ENCODE measurements around the gene VCAN.
A peak's percentile ranks its signal among the peaks of the same experiment; 100 is the strongest.

Gene VCAN

GRCh38 chr5:83570916-83571315 lies 99.4 kb downstream of the VCAN start:
- no peak for DNase-seq

- DNase-seq = no peak
Observed at GRCh38 chr5:83572271-83572670, 100.7 kb downstream of the VCAN start.

GRCh38 chr5:83576341-83576740 lies 104.8 kb downstream of the VCAN start:
- DNase-seq = no peak

GRCh38 chr5:83577036-83577636 lies 105.6 kb downstream of the VCAN start:
- DNase-seq = peak; percentile 8

- no peak for DNase-seq
Observed at GRCh38 chr5:83583859-83584258, 112.3 kb downstream of the VCAN start.

GRCh38 chr5:83586874-83587776 lies 115.6 kb downstream of the VCAN start:
- DNase-seq = no peak

GRCh38 chr5:83589786-83590185 lies 118.2 kb downstream of the VCAN start:
- DNase-seq = peak; percentile 19

- DNase-seq = no peak
Observed at GRCh38 chr5:83590966-83591365, 119.4 kb downstream of the VCAN start.

GRCh38 chr5:83595217-83595616 lies 123.7 kb downstream of the VCAN start:
- DNase-seq = no peak

- peak; percentile 7 for DNase-seq
Observed at GRCh38 chr5:83608122-83608521, 136.6 kb downstream of the VCAN start.

GRCh38 chr5:83614841-83615240 lies 143.3 kb downstream of the VCAN start:
- no peak for DNase-seq

- no peak for DNase-seq
Observed at GRCh38 chr5:83628360-83628759, 156.8 kb downstream of the VCAN start.
